ENCODE data around the gene KRT1. TPM values are rescaled to one million over a fixed set of nuclear protein-coding genes. Genes with fewer than 3 reads are reported as not detected.

Gene KRT1
- total RNA-seq, 2 donors from 2014 or later = 3.5 TPM; not detected in 1

- H3K27me3 ChIP-seq (replicated peaks; ENCODE audit: insufficient read depth) = no peaks in the 10 kb centered on the region
- H3K27ac ChIP-seq = no peak overlapping the region
- no peaks in the 10 kb centered on the region for H3K4me1 ChIP-seq (ENCODE audit: control insufficient read depth in 1 of 2, low read depth in 2 of 2)
- no peak overlapping the region for H3K4me3 ChIP-seq
- ATAC-seq (ENCODE audit: insufficient number of reproducible peaks, low FRiP score, low read depth) = no peak
- TF ChIP-seq CTCF (IDR thresholded peaks at IDR 0.05) = no peak
- H3K9me3 ChIP-seq = no peaks in the 10 kb centered on the region
- no peak for DNase-seq (ENCODE audit: low spot score)
- no peaks in the 10 kb centered on the region for H3K36me3 ChIP-seq
Measured at GRCh38 chr12:52724384-52724783, 44.2 kb upstream of the KRT1 start.

GRCh38 chr12:52722680-52723079 lies 42.5 kb upstream of the KRT1 start:
- no peak overlapping the region for H3K4me3 ChIP-seq
- no peak for ATAC-seq (ENCODE audit: insufficient number of reproducible peaks, low FRiP score, low read depth)
- H3K9me3 ChIP-seq = no peaks in the 10 kb centered on the region

GRCh38 chr12:52721838-52722470 lies 41.7 kb upstream of the KRT1 start:
- no peak for TF ChIP-seq CTCF (IDR thresholded peaks at IDR 0.05)
- Histone ChIP-seq H3K4me3 (no peak overlapping the region), H3K27me3 (replicated peaks; ENCODE audit: insufficient read depth) (no peaks in the 10 kb centered on the region), H3K36me3 (no peaks in the 10 kb centered on the region), H3K27ac (no peak overlapping the region), H3K9me3 (no peaks in the 10 kb centered on the region), H3K4me1 (ENCODE audit: control insufficient read depth in 1 of 2, low read depth in 2 of 2) (no peaks in the 10 kb centered on the region)
- ATAC-seq (ENCODE audit: insufficient number of reproducible peaks, low FRiP score, low read depth) (no peak), DNase-seq (ENCODE audit: low spot score) (no peak)

More at GRCh38 chr12:52722680-52723079, 42.5 kb upstream of the KRT1 start:
- no peak for TF ChIP-seq CTCF (IDR thresholded peaks at IDR 0.05)
- no peaks in the 10 kb centered on the region for H3K27me3 ChIP-seq (replicated peaks; ENCODE audit: insufficient read depth)
- H3K36me3 ChIP-seq = no peaks in the 10 kb centered on the region
- no peaks in the 10 kb centered on the region for H3K4me1 ChIP-seq (ENCODE audit: control insufficient read depth in 1 of 2, low read depth in 2 of 2)
- DNase-seq (ENCODE audit: low spot score) = no peak
- no peak overlapping the region for H3K27ac ChIP-seq

GRCh38 chr12:52720365-52720886 lies 40.2 kb upstream of the KRT1 start:
- TF ChIP-seq CTCF (IDR thresholded peaks at IDR 0.05) = no peak
- DNase-seq (ENCODE audit: low spot score) = no peak
- H3K4me3 ChIP-seq = no peak overlapping the region
- H3K27ac ChIP-seq = no peak overlapping the region
- no peaks in the 10 kb centered on the region for H3K27me3 ChIP-seq (replicated peaks; ENCODE audit: insufficient read depth)
- no peaks in the 10 kb centered on the region for H3K4me1 ChIP-seq (ENCODE audit: control insufficient read depth in 1 of 2, low read depth in 2 of 2)
- no peak for ATAC-seq (ENCODE audit: insufficient number of reproducible peaks, low FRiP score, low read depth)
- H3K36me3 ChIP-seq = no peaks in the 10 kb centered on the region
- no peaks in the 10 kb centered on the region for H3K9me3 ChIP-seq

GRCh38 chr12:52716061-52716460 lies 35.9 kb upstream of the KRT1 start:
- H3K4me3 ChIP-seq = no peak overlapping the region
- H3K4me1 ChIP-seq (ENCODE audit: control insufficient read depth in 1 of 2, low read depth in 2 of 2) = no peaks in the 10 kb centered on the region
- H3K27ac ChIP-seq = no peak overlapping the region
- DNase-seq (ENCODE audit: low spot score) (no peak), ATAC-seq (ENCODE audit: insufficient number of reproducible peaks, low FRiP score, low read depth) (no peak)
- peaks cover 5% of the 10 kb centered on the region for H3K27me3 ChIP-seq (replicated peaks; ENCODE audit: insufficient read depth)
- no peaks in the 10 kb centered on the region for H3K9me3 ChIP-seq
- TF ChIP-seq CTCF (IDR thresholded peaks at IDR 0.05) = no peak
- H3K36me3 ChIP-seq = no peaks in the 10 kb centered on the region

All from thoracic aorta (tissue), 2 donors.